HS-5 (cell line): ENCODE results near the gene CYSLTR2.
"Not testable (repeated sequence)": the region's sequence is repeated elsewhere in the genome, so short reads cannot be mapped to it uniquely, and the experiment has no call there.

Experiments
- DNase-seq: peaks from one replicate; pipeline ENCODE4 v3.0.0-alpha.2; 2012; ENCODE audit warnings: low read depth

The CYSLTR2 gene

DNA sequence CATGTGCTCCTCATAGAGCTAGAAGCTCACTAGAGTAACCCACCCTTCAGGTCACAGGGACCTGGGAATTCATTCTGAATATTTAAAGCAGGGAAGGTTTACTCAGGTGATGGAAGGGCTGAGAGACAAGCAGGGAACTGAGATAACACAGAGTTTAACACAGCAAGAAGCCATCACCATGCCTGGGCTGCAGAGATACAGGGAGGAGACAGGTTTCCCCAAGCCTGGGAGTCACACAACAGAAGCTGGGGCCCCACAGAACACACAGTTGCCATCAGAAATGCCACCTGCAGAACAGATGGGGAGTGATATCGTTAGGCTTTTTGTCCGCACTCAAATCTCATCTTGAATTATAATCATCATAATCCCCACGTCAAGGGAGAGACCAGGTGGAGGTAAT is 7.9 kb upstream of the CYSLTR2 start:
- no peak for DNase-seq

DNA sequence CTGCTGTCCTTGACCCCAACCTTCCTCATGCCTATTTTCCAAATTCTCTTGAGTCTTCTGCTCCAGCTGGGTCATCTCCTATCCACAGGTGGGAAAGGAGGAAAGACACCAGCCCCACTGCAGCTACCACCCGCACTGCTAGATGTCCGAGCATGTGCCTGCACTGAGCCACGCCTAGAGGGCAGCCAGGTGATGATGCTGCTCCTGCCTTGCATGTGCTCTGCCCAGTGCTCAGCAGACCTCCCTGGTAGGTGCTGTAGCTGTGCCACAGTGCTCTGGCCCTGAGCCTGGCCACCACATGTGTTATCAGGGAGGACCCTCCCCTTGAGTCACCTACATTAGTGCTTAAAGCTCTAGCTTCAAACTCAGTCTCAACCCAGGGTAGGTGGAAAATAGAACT is 6.9 kb upstream of the CYSLTR2 start:
- no peak for DNase-seq

DNA sequence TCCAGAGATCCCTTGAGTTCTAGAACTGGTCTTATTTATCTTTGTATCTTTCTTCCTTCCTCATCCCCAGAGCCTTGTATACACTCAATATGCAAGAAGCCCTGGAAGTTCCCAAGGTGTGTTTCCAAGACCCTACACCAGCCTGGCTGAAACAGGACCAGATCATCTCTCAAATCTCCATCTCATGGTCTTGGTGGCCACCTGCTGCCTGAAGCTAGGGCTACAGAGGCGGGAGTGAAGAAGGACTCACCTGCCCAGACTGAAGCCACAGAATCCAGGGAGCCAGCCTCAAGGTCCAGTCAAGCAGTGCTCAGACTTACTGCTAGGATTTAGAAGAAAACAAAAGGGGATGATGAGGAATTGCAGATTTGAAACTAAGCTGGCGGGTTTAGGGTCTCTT is 6.1 kb upstream of the CYSLTR2 start:
- no peak for DNase-seq

DNA sequence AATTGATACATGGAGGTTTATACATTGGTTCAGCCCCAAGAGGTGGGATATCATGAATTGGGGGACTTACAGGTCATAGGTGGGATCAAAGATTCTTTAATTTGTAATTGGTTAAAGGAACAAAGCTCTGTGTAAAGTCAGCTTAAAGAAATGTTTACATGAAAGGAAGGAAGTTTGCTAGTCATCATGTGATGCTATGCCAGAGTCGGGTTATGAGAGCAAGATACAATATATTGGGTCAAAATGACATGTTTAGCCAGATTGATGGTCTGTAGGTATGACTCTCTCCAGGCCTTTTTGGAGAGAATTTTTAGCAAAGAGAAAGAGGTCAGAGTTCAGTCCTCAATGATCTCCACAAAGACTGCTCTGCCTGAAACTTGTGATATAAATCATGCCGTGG is 5.3 kb upstream of the CYSLTR2 start:
- DNase-seq, result no peak

DNA sequence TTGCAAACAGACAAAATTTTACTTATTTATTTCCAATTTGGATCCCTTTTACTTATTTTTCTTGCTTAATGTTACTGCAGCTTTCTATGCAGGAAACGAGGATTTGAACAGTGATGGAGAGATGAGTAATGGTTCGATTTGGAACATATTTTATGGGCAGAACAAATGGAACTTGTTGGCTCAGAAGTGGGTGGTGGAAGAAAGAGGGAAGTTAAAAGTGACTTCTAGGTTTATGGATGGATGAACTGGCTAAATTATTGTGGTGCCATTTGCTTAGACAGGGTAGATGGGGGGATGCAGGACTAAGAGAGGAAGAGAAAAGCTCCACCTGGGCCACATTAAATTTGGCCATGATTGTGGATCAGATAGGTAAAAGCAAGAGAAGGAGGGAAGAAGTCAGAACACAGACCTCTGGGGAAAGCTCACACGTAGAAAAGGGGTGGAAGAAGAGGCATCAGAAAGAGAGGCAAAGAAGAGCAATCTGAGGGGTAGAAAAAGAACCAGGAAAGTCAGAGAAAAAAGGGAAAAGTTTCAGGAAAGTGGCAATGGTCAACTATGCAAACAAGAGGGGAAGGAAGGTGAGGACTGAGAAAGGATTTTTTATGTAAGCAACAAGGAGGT is 768 bp upstream of the CYSLTR2 start:
- DNase-seq, result no peak

DNA sequence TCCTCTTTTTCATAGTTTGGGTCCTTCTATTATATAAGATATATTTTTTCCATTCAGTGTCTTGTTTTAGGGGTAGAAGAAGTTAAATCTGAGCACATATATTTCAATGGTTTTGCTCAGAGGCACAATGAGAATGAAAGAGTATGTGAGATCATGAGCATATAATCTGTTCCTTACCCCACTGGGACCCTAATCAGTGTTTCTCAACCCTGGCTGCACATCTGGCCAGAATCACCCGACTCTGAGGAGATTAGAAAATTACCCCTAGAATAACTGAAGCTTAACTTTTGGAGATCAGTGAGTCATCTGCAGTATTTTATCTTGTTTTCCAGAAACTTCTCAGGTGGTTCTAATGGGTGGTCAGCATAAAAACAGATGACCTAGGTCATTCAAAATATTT is 782 bp downstream of the CYSLTR2 start:
- DNase-seq, result no peak

DNA sequence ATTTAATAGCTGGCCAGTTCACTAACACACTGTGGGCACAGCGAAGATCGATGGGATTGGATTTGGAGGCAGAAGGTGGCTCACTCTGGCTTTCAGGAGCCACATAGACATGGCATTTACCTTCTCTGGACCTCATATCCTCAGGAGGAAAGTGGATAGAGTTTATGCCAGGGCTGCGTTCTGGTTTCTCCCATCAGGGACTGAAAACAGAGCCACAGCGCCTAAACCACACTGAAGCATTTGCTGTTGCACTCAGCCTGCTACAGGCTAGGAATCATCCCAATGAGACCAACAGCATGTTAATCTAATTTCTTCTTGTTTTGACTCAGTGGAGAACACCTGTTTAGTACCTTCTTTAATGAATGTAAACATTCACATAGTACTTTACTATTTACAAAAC is 1.6 kb downstream of the CYSLTR2 start:
- DNase-seq, result no peak

DNA sequence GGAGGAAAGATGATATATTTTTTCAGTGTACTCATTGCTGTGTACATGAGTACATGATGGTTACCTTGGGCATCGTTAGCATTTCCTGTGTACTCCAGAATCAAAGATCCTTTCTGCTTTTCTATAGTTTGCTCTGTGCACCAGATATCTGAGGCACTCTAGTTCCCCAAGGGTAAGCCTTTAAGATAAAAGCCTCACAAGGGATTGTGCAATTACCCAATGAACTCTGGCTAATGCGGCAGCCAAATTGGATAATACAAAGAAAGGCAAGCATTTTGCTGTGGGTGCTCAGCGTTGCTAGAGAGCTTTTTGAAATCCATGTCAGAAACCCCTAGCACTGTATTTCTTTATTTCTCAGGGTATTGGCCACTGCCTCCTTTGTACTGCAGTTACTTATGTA is 2.9 kb downstream of the CYSLTR2 start:
- DNase-seq, result no peak

DNA sequence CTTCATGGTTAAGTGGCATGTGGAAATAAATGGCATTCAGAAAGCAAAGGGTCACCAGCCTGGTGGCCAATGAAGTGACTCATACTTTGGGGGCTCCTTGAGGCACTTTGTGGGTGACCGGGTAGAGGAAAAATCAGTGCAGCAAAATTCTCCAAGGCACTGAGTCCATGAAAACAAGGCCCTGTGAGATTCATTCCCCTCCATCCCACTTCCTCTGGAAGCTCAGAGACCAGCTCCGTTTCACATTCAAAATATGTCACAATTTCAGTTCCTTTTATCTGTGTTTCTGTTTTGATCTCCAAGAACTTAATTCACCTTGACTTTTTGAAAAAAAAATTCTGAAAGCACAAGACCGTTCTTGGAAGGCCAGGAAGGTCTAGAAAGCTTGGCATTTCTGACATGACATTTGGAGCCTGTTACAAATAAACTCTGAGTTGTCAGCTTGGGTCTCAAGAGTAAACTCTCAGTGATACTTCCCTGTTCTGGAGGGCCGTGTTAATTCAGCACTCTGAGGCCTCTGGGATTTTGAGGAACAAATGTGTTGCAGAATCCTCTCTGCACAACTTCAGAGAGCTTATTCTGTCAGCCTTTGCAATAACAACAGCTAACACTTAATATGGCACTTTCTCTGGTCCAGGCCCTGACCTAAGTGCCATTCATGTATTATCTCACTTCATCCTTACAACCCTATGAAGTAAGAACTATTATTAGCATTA is 6.8 kb downstream of the CYSLTR2 start:
- DNase-seq, result no peak

DNA sequence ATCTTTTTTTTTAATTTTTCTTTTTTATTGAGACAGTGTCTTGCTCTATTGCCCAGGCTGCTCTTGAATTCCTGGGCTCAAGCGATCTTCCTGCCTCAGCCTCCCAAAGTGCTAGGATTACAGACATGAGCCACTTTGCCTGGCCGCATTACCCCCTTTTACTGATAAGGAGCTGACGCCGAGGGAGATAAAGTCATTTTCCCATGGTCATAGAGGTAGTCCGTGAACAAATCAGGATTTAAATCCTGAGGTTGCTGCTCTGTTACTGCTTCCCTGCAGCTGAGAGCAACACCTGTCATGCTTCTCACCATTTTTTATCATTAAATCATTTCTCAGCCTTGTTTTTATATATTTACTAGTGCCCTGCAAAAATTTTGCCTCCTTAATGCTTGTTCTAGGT is 7.4 kb downstream of the CYSLTR2 start:
- DNase-seq, result no peak

DNA sequence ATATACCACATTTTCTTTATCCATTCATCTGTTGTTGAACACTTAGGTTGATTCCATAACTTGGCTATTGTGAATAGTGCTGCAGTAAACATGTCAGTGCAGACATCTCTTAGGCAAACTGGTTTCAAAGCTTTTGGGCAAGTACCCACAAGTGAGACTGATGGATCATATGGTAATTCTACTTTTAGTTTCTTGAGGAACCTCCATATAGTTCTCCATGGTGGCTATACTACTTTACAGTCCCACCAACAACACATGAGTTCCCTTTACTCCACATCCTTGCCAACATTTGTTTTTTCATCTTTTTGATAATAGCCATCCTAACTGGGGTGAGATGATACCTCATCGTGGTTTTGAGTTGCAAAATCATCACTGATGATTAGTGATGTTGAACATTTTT is 8.5 kb downstream of the CYSLTR2 start:
- DNase-seq, result no peak

DNA sequence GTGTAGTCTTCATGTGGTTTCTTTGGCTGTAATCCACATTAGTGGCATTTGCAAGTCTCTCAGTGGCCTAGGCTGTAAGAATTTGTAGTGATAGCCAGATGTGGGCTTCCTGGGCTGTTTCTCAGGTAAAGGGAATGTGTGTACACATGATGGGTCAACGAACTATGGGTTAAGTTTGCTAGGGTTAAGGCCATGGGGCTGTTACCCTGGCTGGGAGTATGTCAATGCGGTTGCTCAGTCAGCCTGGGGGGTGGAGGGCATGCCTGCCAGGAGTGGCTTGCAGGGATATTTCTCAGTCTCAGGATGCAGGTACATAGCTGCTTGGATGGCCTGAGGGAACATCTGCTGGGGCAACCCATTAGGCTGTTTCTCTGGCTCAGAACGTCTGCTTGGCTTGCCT is 13.4 kb downstream of the CYSLTR2 start:
- no peak for DNase-seq

DNA sequence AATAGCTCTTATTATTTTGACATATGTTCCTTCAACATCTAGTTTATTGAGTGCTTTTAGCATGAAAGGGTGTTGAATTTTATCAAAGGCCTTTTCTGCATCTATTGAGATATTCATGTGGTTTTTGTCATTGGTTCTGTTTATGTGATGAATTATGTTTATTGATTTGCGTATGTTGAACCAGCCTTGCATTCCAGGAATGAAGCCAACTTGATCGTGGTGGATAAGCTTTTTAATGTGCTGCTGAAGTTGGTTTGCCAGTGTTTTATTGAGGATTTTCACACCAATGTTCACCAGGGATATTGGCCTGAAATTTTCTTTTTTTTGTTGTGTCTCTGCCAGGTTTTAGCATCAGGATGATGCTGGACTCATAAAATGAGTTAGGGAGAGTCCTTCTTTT is 17.7 kb downstream of the CYSLTR2 start:
- not testable (repeated sequence) for DNase-seq

DNA sequence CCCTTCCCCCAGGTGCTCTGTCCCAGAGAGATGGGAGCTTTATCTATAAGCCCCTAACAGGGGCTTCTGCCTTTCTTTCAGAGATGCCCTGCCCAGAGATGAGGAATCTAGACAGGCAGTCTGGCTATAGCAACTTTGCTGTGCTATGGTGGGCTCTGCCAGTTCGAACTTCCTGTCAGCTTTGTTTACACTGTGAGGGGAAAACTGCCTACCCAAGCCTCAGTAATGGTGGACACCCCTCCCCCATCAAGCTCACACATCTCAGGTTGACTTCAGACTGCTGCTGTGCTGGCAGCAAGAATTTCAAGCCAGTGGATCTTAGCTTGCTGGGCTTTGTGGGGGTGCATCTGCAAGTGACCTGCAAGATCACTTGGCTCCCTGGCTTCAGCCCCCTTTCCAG is 21.5 kb downstream of the CYSLTR2 start:
- no peak for DNase-seq

DNA sequence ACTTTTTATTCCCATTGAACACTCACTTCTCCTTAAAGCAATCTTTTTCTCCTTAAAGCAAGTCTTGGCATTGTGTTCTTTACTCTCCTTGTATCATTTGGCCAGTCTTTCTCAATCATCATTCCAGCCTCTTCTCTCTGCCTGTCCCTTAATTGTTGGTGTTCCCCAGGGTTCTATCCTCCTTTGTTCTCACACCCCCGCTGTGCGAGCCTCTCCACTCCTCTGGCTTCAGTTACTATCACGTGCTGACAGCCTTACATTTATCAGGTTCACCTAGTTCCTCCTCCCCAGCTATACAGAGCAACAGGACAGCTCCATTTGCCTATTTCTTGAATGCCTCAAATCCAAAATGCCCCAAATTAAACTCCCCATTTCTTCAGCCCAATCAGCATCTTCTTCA is 24.6 kb downstream of the CYSLTR2 start:
- DNase-seq, result no peak

DNA sequence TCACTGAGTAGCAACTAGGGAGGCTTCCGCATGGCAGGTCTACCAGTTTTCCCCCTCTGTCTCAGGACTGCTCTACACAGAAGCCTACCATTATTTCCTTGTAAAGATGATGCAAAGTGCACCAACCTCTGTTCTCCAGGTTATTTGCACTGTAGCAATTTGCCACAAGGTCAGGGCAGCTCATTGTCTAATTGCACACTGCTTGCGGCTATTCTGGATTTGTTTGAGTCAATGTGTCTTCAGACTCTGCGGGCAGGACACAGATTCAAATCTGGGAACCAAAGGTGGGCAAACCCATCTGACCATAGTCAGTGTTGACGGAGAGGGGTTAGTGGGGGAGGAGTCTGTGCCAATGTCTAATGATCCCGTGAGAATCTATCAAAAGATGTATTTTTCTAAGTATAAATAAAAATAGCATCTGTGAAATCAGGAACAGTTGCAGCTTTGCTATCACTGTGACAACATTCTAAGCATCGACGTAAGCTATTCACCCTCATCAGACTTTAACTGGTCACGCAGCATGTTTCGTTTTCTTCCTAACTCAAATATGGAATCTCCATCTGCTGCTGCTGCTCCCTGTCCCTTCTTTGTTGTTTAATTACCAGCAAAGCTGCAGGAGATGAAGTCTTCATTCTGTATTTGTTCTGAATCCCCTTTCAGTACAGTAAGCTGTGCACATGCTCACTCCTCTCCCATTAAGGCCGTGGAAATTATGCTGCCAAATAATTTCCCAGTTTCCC is 26.4 kb downstream of the CYSLTR2 start:
- no peak for DNase-seq

DNA sequence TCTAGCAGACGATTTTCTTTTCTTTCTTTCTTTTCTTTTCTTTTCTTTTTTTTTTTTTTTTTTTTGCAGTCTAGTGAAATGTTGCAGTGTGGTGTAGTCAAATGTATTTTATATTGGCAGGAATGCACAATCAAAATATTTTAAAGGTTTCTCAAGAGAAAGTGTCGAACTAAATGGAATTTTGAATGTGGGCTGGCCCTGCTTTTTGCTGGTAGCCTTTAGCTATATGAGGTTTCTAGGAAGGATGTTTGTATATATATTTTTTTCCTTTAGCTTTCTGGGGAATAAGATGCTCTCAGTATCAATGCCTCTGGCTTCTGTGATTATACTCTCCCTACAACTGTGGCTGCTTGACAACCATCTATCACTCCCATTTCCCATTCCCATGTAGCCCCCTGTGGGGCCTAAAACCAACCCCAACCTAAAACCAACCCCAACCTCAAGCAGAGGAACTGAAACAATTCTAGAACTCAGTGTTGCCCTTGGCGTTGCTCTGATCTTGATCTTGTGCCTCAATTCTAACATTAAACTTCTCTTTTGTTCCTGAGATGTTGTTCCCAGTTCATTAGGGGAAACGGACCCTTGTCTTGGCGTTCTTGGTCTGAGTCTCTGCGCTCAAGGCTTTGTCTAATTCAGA is 27.1 kb downstream of the CYSLTR2 start:
- DNase-seq, result no peak

DNA sequence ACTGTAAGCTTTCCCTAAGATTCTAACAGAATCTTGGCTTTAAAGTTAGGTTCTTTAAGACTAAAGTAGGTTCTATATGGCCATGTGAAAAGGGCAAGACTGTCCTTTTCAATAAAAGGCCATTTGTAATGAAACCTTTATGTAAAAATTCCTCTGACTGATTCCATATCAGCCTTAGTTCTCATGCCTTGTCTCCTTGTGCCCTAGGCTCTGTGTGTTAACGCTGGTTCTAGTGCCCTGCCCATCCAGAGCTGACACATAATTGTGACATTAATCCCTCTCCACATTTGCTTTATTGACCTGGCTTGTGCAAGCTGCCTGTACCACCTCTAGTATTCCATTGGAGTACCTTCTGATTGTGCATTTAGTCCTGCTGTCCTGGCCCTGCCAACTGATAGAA is 28.2 kb downstream of the CYSLTR2 start:
- no peak for DNase-seq

DNA sequence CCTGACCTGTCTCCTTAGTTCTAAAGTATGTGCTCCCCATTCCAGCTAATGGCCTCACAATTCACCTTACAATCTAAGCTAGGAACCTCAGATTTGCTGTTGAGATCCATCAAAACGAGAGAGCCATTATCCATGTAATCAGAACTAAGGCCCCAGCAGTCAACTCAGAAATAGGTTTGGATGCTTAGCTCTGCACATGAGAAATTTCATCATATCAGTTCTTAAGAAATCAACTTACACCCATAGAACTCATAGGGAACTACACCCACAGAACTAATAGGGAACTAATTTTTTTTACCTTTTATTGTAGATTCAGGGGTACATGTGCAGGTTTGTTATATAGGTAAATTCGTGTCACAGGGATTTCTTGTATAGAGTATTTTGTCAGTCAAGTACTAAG is 28.7 kb downstream of the CYSLTR2 start:
- no peak for DNase-seq

DNA sequence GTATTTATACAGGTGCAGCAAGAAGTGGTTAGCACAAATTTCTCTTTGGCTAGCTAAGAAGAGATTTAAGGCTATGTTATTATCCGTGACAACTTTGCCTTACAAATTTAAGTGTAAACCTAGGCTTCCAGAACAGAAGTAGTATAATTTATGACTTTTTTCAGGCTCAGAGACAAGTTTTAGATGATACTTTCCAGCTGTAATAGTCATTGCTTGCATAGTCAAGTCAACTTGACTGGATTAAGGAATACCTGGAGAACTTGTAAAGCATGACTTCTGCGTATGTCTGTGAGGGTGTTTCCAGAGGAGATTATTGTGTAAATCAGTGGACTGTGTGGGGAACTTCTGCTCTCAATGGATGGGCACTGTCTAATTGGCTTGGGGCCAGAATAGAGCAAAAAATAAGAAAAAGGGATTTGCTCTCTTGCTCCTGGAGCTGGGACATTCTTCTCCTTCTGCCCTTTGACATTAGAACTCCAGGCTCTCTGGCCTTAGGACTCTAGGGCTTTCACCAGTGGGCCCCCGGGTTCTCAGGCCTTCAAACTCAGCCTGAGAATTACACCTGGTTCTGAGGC is 33.0 kb downstream of the CYSLTR2 start:
- no peak for DNase-seq

DNA sequence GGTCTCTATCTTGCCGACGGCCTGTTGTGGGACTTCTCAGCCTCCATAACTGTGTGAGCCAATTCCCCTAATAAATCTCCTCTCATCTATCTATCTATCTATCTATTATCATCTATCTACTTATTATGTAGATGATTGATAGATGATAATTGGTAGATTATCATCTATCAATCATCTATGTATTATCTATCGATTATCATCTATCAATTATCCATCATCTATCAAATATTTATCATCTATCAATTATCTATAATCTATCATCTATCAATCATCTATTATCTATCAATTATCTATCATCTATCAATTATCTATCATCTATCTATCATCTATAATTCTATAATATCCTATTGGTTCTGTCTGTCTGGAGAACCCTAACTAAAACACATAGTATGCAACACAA is 33.5 kb downstream of the CYSLTR2 start:
- no peak for DNase-seq

DNA sequence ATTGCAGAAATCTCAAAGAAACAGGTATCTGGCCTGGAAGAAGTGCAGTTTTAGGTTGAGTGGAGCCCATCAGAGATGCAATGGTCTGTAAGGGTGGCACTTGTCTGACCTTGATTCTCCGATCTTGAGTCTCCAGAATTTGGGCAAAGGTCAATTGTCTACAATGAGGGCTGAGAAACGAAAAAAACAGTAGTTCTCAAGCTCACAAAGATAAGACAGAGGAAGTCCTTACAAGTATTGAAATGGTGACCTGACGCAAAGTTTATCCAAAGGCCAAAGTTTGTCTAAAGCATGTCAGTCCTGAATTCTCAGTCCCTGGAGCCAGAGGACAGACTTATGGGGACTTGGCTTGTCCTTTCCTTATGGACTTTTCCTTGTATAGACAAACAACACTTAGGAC is 40.3 kb downstream of the CYSLTR2 start:
- DNase-seq, result no peak

DNA sequence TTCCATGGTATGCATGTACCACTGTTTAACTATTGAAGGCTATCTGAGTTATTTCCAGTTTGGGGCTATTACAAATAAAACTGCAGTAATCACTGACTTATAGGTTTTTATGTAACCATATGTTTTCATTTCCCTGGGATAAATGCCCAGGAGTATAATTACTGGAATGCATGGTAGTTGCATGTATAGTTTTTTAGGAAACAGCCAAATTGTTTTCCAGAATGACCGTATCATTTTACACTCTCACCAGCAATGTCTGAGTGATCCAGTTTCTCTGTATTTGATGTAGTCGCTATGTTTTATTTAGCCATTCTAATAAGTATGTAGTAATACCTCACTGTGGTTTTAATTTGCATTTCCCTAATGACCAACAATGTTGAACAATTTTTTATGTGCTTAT is 42.0 kb downstream of the CYSLTR2 start:
- no peak for DNase-seq
